ENCODE data around the gene SYN1. TPM values are rescaled to one million over a fixed set of nuclear protein-coding genes. Genes with fewer than 3 reads are reported as not detected.
A peak's percentile ranks its signal among the peaks of the same experiment; 100 is the strongest.

Gene SYN1
- polyA plus RNA-seq, 1 experiment: 0.23 TPM

GRCh38 chrX:47561659-47562151, 58.0 kb downstream of the SYN1 start:
- TF ChIP-seq CTCF (IDR thresholded peaks at IDR 0.05; ENCODE audit: insufficient read depth, low read depth, low read length): no peak
- DNase-seq (ENCODE audit: low read depth): no peak
- Histone ChIP-seq H3K4me3 (ENCODE audit: low read depth, low read length) (peak overlapping the region; percentile 69), H3K27me3 (ENCODE audit: control insufficient read depth, insufficient read depth, low read length) (no peaks in the 10 kb centered on the region), H3K36me3 (ENCODE audit: control insufficient read depth, insufficient read depth, low read length) (peaks cover 9% of the 10 kb centered on the region)
- POLR2A ChIA-PET: interaction anchor here (0.7 kb wide), 1 partner anchor 11 kb away, joined by 12 read pairs; no protein-coding TSS in a partner anchor
- CTCF ChIA-PET: no interaction called here

GRCh38 chrX:47560934-47561658, 58.6 kb downstream of the SYN1 start, which contains the start of gene ARAF:
Gene ARAF (plus strand): TSS chrX:47561205. CDS start chrX:47562968, 1,763 bp downstream.
- peak within 1 kb of the TSS; percentile 69 for H3K4me3 ChIP-seq (ENCODE audit: low read depth, low read length)
- no peaks in the 10 kb centered on the region for H3K27me3 ChIP-seq (ENCODE audit: control insufficient read depth, insufficient read depth, low read length)
- H3K36me3 ChIP-seq (ENCODE audit: control insufficient read depth, insufficient read depth, low read length): peaks cover 7% of the 10 kb centered on the region
- CTCF ChIA-PET: no interaction called here
- POLR2A ChIA-PET: no interaction called here
- TF ChIP-seq CTCF (IDR thresholded peaks at IDR 0.05; ENCODE audit: insufficient read depth, low read depth, low read length): no peak
- peak; percentile 94 for DNase-seq (ENCODE audit: low read depth)

GRCh38 chrX:47560179-47560933, 59.3 kb downstream of the SYN1 start:
- H3K27me3 ChIP-seq (ENCODE audit: control insufficient read depth, insufficient read depth, low read length): no peaks in the 10 kb centered on the region
- POLR2A ChIA-PET: no interaction called here
- TF ChIP-seq CTCF (IDR thresholded peaks at IDR 0.05; ENCODE audit: insufficient read depth, low read depth, low read length): no peak
- H3K36me3 ChIP-seq (ENCODE audit: control insufficient read depth, insufficient read depth, low read length): peaks cover 7% of the 10 kb centered on the region
- DNase-seq (ENCODE audit: low read depth): no peak
- CTCF ChIA-PET: no interaction called here
- H3K4me3 ChIP-seq (ENCODE audit: low read depth, low read length): peak overlapping the region; percentile 69

GRCh38 chrX:47558436-47558835, 61.2 kb downstream of the SYN1 start:
- Histone ChIP-seq H3K27me3 (ENCODE audit: control insufficient read depth, insufficient read depth, low read length) (no peaks in the 10 kb centered on the region), H3K36me3 (ENCODE audit: control insufficient read depth, insufficient read depth, low read length) (peaks cover 2% of the 10 kb centered on the region; the same call in 1 of the 2 replicates), H3K4me3 (ENCODE audit: low read depth, low read length) (no peak overlapping the region)
- DNase-seq (ENCODE audit: low read depth): no peak
- no peak for TF ChIP-seq CTCF (IDR thresholded peaks at IDR 0.05; ENCODE audit: insufficient read depth, low read depth, low read length)
- ChIA-PET POLR2A (no interaction called here), CTCF (no interaction called here)

- DNase-seq (ENCODE audit: low read depth): peak; percentile 72
- no peaks in the 10 kb centered on the region for H3K27me3 ChIP-seq (ENCODE audit: control insufficient read depth, insufficient read depth, low read length)
- no peak for TF ChIP-seq CTCF (IDR thresholded peaks at IDR 0.05; ENCODE audit: insufficient read depth, low read depth, low read length)
- ChIA-PET CTCF (interaction anchor here (1.2 kb wide), 1 partner anchor 8 kb away, joined by 4 read pairs; no protein-coding TSS in a partner anchor), POLR2A (no interaction called here)
- no peaks in the 10 kb centered on the region for H3K36me3 ChIP-seq (ENCODE audit: control insufficient read depth, insufficient read depth, low read length)
- peak overlapping the region; percentile 46 for H3K4me3 ChIP-seq (ENCODE audit: low read depth, low read length)
These were observed 63.5 kb downstream of the SYN1 start for GRCh38 chrX:47556045-47556623.
